ENCODE measurements around the gene SUMF1.
A peak's percentile ranks its signal among the peaks of the same experiment; 100 is the strongest.

Gene SUMF1

DNA sequence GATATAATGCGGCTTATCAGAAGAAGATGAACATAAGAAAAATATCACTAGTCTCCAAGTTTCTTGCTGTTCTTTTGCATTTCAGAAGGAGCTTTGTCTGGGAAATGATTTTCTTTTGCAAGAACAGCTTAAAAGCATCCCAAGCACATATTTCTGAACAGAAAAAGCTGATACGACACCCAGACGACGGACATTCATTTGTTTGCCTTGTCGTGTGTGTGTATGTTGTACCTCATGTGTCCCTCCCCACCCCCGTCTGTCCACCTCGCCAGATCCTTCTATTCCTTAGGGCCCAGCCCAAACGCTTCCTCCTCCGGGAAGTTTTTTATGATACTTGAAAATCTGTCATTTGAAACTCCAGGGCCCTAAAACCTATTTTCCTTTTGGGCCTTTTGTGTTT, 34.9 kb upstream of the SUMF1 start:
- peak overlapping the region in 2 of 11 experiments; percentile 89 to 92; a peak in 1 of 22 replicates for H3K4me2 ChIP-seq
- peaks cover 33 to 50% (median 37%) of the 10 kb centered on the region in 10 experiments for H3K4me1 ChIP-seq
- no peak overlapping the region for H3K9ac ChIP-seq
- H4K20me1 ChIP-seq = peaks cover 0 to 56% (median 0%) of the 10 kb centered on the region in 11 experiments; a peak in 2 of 22 replicates
- H3K36me3 ChIP-seq = peaks cover 0 to 47% (median 19%) of the 10 kb centered on the region in 11 experiments; a peak in 12 of 22 replicates
- no peaks in the 10 kb centered on the region for H3K9me3 ChIP-seq (replicated peaks in 1 of 11)
- no peak for TF ChIP-seq Cebpa-rat (IDR thresholded peaks at IDR 0.05)
- no peaks in the 10 kb centered on the region for H3K27me3 ChIP-seq
- no peak overlapping the region for H3K4me3 ChIP-seq
- H3K27ac ChIP-seq = no peak overlapping the region

DNA sequence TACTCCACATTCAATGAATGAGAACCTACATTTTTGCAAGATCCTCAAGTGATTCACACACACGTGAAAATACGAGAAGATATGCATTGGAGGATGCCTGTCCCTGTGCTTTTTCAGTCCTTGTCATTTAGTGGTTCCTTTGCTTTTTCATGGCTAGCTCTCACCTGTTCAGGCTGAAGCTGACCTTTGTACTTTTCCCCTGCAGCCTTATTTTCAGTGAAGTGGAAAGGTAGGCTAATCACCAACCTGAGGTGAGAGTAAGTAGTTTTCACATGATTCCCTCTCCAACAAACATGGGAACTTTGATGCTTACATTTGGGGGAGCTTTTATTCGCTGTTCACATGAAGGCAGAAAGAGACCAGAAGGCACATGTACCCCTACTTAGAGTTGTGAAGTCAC, 34.4 kb upstream of the SUMF1 start:
- H3K4me1 ChIP-seq = peaks cover 33 to 48% (median 37%) of the 10 kb centered on the region in 10 experiments
- no peak for TF ChIP-seq Cebpa-rat (IDR thresholded peaks at IDR 0.05)
- peaks cover 0 to 55% (median 0%) of the 10 kb centered on the region in 11 experiments; a peak in 2 of 22 replicates for H4K20me1 ChIP-seq
- no peaks in the 10 kb centered on the region for H3K9me3 ChIP-seq (replicated peaks in 1 of 11)
- H3K27ac ChIP-seq = no peak overlapping the region
- H3K4me3 ChIP-seq = no peak overlapping the region
- H3K36me3 ChIP-seq = peaks cover 0 to 47% (median 19%) of the 10 kb centered on the region in 11 experiments; a peak in 12 of 22 replicates
- no peak overlapping the region for H3K4me2 ChIP-seq
- H3K9ac ChIP-seq = no peak overlapping the region
- H3K27me3 ChIP-seq = no peaks in the 10 kb centered on the region

DNA sequence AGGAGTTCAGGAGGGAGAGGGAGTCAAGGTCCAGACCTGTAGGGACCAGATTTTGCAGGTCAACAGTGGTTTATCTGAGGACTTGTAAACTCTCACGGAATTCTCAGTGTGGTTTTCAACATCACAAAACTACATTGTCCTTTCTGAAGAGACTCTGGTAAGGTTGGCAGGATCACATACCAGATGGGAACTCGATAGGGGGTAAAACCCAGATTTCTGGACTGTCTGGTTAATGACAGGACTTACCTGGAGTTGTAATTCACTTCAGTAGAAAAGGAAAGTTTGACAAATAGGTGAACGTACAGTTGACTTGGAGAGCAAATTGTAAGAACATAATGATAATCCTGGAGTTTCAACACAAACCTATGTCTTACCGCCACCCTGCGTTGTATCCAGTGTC, 31.4 kb upstream of the SUMF1 start:
- Histone ChIP-seq H4K20me1 (peaks cover 0 to 44% (median 0%) of the 10 kb centered on the region in 11 experiments; a peak in 5 of 22 replicates), H3K27me3 (no peaks in the 10 kb centered on the region), H3K36me3 (peaks cover 0 to 47% (median 19%) of the 10 kb centered on the region in 11 experiments; a peak in 12 of 22 replicates), H3K4me1 (peaks cover 33 to 44% (median 38%) of the 10 kb centered on the region in 10 experiments), H3K9ac (no peak overlapping the region), H3K27ac (no peak overlapping the region), H3K4me2 (no peak overlapping the region), H3K4me3 (no peak overlapping the region), H3K9me3 (replicated peaks in 1 of 11) (no peaks in the 10 kb centered on the region)
- no peak for TF ChIP-seq Cebpa-rat (IDR thresholded peaks at IDR 0.05)

DNA sequence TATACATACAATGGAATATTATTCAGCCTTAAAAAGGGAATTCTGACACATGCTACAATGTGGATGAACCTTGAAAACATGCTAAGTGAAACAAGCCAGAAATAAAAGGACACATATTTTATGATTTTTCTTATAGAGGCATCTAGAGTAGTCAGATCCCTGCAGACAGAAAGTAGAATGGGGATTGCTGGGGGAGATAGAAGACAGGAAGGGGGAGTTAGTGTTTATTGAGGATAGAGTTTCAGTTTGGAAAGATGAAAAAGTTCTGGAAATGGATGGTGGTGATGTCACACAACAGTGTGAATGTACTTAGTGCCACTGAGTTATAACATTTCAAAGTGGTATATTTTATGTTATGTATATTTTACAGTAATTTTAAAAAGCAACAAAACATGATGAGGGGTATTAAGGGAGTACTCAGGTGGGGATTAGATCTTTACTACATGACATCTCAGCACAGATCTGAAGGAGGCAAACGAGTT, 30.8 kb upstream of the SUMF1 start:
- H3K4me1 ChIP-seq = peaks cover 27 to 38% (median 32%) of the 10 kb centered on the region in 10 experiments
- H3K36me3 ChIP-seq = peaks cover 0 to 47% (median 19%) of the 10 kb centered on the region in 11 experiments; a peak in 12 of 22 replicates
- no peak for TF ChIP-seq Cebpa-rat (IDR thresholded peaks at IDR 0.05)
- H4K20me1 ChIP-seq = peaks cover 0 to 41% (median 0%) of the 10 kb centered on the region in 11 experiments; a peak in 5 of 22 replicates
- H3K4me3 ChIP-seq = no peak overlapping the region
- no peak overlapping the region for H3K4me2 ChIP-seq
- H3K27ac ChIP-seq = no peak overlapping the region
- no peak overlapping the region for H3K9ac ChIP-seq
- H3K9me3 ChIP-seq (replicated peaks in 1 of 11) = no peaks in the 10 kb centered on the region
- H3K27me3 ChIP-seq = no peaks in the 10 kb centered on the region

DNA sequence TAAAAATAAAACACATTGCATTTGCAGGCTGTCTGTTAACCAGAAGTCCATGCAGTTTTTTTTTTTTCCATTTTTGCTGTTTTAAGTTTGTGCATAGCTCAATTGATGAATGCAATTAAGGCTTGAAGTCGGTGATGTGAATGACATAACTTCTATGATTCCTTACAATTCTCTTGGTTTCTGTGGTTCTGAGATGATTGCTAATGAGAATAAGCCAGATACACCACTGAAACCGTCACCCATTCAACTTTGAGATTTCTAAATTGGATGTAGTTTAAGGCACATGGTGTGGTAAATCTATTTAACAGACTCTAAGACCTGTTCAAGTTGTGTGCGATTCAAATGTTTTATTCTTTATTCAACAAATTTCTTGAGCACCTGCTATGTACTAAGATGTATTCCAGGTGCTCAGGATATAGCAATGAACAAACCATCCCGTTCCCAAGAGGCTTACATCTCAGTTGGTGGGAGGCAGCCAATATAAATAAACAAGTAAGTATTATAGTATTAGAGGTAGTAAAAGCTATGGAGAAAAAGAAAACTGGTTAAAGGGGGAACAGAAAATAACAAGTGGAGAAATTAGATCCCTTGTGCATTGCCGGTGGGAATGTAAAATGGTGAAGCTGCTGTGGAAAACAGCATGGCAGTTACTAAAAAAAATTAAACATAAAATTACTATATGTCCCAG, 30.1 kb upstream of the SUMF1 start:
- H3K27me3 ChIP-seq = no peaks in the 10 kb centered on the region
- TF ChIP-seq Cebpa-rat (IDR thresholded peaks at IDR 0.05) = no peak
- H3K4me2 ChIP-seq = peak overlapping the region in 1 of 11 experiments; percentile 99; a peak in 1 of 22 replicates
- peaks cover 24 to 32% (median 27%) of the 10 kb centered on the region in 10 experiments for H3K4me1 ChIP-seq
- peaks cover 0 to 47% (median 19%) of the 10 kb centered on the region in 11 experiments; a peak in 12 of 22 replicates for H3K36me3 ChIP-seq
- H3K27ac ChIP-seq = no peak overlapping the region
- H3K9ac ChIP-seq = no peak overlapping the region
- H4K20me1 ChIP-seq = peaks cover 0 to 41% (median 0%) of the 10 kb centered on the region in 11 experiments; a peak in 5 of 22 replicates
- no peak overlapping the region for H3K4me3 ChIP-seq
- H3K9me3 ChIP-seq (replicated peaks in 1 of 11) = no peaks in the 10 kb centered on the region

DNA sequence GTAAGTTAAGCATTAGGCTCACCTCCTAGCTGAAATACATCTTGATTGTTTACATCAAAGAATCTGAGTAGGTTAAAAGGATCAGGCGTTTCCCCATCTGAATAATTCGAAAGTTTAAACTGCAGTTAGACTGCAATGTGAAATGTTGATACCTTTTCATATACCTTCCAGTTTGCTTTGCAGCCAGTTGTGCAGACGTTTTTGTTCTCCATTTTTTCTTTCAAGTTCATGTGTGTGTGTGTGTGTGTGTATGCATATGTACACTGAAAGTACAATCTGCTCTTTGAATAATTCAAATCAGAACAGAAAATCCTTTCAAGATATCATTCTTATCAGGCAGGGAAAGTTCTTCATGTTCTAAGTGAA, 29.0 kb upstream of the SUMF1 start:
- Histone ChIP-seq H3K36me3 (peaks cover 0 to 38% (median 16%) of the 10 kb centered on the region in 11 experiments; a peak in 10 of 22 replicates), H3K9ac (no peak overlapping the region), H3K9me3 (replicated peaks in 1 of 11) (no peaks in the 10 kb centered on the region), H3K4me3 (peak overlapping the region in 2 of 10 experiments; percentile 84 to 92; a peak in 2 of 20 replicates), H3K27ac (no peak overlapping the region), H3K4me2 (peak overlapping the region in 10 of 11 experiments; percentile 3 to 99 (median 96); a peak in 17 of 22 replicates), H4K20me1 (peaks cover 0 to 41% (median 0%) of the 10 kb centered on the region in 11 experiments; a peak in 5 of 22 replicates), H3K27me3 (no peaks in the 10 kb centered on the region; a peak in 3 of 22 replicates), H3K4me1 (peaks cover 30 to 41% (median 32%) of the 10 kb centered on the region in 10 experiments)
- TF ChIP-seq Cebpa-rat (IDR thresholded peaks at IDR 0.05) = no peak

DNA sequence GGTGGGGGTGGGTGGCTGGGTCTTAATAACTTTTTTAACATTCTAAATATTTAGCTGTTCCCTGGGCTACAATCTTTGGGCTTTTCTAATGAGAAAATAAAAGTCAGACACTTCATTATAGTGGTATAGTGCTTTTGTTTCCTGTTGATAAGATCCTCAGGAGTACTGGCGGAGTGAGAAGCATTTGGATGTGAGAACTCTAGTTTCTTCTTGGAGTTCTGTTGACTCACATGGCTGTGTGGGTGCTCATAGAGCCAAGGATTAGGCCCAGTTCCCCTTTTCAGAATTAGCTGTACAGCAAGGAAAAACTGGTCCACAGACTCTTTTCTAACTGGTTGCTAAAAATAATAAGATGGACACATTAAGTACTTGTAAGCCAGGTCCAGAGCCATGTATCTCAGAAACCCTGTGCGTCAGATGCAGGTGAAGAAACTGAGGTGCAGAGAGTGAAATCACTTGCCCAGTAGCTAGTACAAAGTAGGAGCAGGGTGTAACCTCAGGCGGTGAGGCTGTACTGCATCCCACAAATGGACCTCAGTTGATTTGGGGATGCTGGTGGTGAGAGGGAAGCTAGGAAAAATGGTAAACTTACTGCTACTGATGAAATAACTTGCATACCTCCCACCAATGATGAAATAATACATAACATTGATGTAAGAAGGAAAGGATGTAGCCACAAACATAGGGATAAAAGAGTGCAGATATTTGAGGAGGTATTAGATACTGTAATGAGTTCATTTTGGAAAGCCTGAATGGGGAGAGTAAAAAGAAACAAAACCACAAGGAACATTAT, 28.4 kb upstream of the SUMF1 start:
- Histone ChIP-seq H4K20me1 (peaks cover 0 to 41% (median 0%) of the 10 kb centered on the region in 11 experiments; a peak in 5 of 22 replicates), H3K9ac (peak overlapping the region in 4 of 11 experiments; percentile 30 to 84 (median 78); a peak in 3 of 22 replicates), H3K9me3 (replicated peaks in 1 of 11) (no peaks in the 10 kb centered on the region), H3K4me2 (peak overlapping the region; percentile 93 to 99 (median 96)), H3K36me3 (peaks cover 0 to 32% (median 13%) of the 10 kb centered on the region in 11 experiments; a peak in 10 of 22 replicates), H3K27me3 (no peaks in the 10 kb centered on the region; a peak in 3 of 22 replicates), H3K4me1 (peaks cover 30 to 43% (median 32%) of the 10 kb centered on the region in 10 experiments), H3K4me3 (peak overlapping the region in 5 of 10 experiments; percentile 78 to 92 (median 84); a peak in 10 of 20 replicates), H3K27ac (peak overlapping the region in 3 of 11 experiments; percentile 12 to 52 (median 24); a peak in 3 of 22 replicates)
- TF ChIP-seq Cebpa-rat (IDR thresholded peaks at IDR 0.05) = no peak

DNA sequence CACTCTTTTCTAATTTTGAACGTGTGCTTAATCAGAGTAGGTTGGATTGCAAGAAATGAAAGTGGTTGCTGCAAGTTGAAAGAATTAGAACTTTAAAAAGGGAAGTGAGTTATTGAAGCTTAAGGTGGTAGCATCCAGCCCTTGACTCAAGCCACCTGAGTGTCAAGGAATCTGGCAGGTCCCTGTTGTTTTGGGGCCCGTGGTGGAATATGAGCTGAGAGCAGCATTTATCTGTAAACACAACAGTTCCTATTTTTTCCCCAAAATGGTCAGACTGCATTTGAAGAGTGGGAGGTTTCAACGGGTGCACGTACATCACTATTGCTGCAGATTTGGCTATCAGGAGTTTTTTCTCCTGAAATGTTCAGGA, 27.8 kb upstream of the SUMF1 start:
- TF ChIP-seq Cebpa-rat (IDR thresholded peaks at IDR 0.05) = no peak
- peak overlapping the region; percentile 93 to 99 (median 96) for H3K4me2 ChIP-seq
- H3K9ac ChIP-seq = peak overlapping the region; percentile 68 to 86 (median 82); a peak in 17 of 22 replicates
- H4K20me1 ChIP-seq = peaks cover 0 to 36% (median 0%) of the 10 kb centered on the region in 11 experiments; a peak in 5 of 22 replicates
- no peaks in the 10 kb centered on the region for H3K9me3 ChIP-seq (replicated peaks in 1 of 11)
- peaks cover 30 to 43% (median 32%) of the 10 kb centered on the region in 10 experiments for H3K4me1 ChIP-seq
- H3K36me3 ChIP-seq = peaks cover 0 to 26% (median 7%) of the 10 kb centered on the region in 11 experiments; a peak in 9 of 22 replicates
- no peaks in the 10 kb centered on the region; a peak in 3 of 22 replicates for H3K27me3 ChIP-seq
- peak overlapping the region in 6 of 11 experiments; percentile 39 to 83 (median 60); a peak in 7 of 22 replicates for H3K27ac ChIP-seq
- H3K4me3 ChIP-seq = peak overlapping the region; percentile 78 to 92 (median 84)
